HG03521 (cell line): ENCODE measurements around the gene GOLGA7B.

Source experiments
- ATAC-seq: cut with Tn5 transposase; IDR thresholded peaks from one replicate; pipeline ENCODE4 v1.9.1; 2021; ENCODE audit warnings: mild to moderate bottlenecking, moderate library complexity; ENCODE audit not compliant: unreplicated experiment

The GOLGA7B gene

DNA sequence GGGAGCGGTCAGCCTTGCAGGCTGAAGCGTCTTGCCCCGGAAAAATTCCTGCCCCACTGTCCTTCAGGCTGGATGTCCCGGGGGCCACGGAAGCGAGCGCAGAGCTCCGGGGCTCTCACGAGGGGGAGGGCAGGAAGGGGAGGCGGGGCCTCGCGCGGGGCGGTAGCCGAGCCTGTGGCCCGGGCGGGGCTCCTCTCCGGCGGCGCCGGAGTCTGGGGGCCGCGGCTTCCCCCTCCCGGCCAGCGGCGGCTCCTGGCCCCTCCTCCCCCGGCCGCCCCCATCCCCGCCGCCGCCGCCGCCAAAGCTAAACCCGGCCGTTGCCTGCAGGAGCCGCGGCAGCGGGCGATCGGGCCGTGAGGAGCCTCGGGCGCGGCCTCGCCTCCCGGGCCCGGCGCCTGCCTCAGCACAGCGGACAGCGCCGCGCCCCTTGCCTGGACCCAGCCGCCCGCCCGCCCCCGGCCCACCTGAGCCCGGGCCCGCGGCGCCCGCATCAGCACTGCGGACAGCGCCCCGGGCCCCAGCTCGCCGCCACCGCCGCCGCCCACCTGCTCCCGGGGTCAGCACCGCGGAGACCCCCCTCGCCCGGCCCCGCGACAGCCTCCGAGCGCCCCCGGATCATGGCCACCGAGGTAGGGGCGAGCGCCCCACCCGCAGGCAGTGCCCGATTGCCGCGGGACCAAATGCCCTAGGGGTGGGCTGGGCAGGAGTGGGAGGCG is at the start of gene GOLGA7B:
TSS of gene GOLGA7B (plus strand) at position 157 of the 716 bp plus-strand sequence. CDS start at position 618, 461 bp downstream.
- peak; percentile 71 for ATAC-seq

GRCh38 chr10:97800474-97800873 is 49.2 kb upstream of the GOLGA7B start:
- no peak for ATAC-seq

DNA sequence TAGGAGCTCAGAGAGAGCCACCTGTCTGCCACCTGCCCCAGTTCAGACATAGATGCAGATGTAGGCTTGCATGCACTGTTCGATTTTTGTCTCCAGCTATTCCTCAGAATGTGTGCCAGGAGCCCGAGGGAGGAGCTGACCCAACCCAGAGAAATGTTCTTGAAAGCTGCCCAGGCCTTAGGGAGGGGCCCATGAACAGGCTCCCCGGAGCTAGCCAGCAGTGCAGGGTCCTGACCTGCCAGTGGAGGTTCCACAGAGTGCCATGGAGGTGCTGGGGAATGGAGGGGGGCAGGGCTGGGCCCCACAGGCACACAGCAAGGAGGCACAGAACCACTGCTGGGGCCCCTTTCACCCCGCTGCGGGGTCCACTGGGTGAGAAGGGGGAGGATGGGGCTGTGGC is 48.2 kb upstream of the GOLGA7B start:
- no peak for ATAC-seq

GRCh38 chr10:97805096-97805884 is 44.4 kb upstream of the GOLGA7B start:
- no peak for ATAC-seq

DNA sequence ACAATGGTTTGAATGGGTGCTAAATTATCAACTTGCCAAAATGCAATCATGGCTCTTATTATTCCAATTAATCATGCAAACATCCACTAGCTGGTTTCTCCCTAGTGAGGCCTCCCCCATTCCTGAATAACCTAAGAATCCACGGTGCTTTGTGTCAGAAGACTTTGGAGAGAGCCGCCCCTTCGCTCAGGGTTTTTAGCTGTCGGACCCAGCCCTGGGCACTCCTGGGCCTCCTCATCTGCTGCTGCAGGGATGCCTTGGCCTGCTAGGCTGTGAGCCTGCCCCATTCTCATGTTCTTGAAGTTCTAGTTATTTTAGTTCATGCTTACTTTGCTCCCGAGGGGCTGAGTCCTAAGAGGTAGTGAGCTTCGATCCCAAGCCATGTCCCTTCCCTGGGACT is 43.7 kb upstream of the GOLGA7B start:
- no peak for ATAC-seq

- ATAC-seq, result no peak
These were observed 39.2 kb upstream of the GOLGA7B start for GRCh38 chr10:97810446-97810845.

- no peak for ATAC-seq
These were observed 37.7 kb upstream of the GOLGA7B start for GRCh38 chr10:97811958-97812357.

DNA sequence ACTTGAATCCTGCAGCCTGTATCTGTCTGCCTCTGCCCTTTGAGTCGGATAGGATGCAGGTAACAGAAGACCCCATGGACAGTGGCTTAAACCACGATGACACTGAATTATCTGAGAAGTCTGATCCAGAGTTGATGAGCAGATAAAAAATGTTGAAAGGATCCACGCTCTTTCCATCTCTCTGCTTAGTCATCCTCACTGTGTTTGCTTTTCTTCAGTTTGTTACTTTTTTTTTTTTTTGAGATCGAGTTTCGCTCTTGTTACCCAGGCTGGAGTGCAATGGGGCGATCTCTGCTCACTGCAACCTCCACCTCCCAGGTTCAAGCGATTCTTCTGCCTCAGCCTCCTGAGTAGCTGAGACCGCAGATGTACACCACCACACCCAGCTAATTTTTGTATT is 36.9 kb upstream of the GOLGA7B start:
- ATAC-seq, result no peak

DNA sequence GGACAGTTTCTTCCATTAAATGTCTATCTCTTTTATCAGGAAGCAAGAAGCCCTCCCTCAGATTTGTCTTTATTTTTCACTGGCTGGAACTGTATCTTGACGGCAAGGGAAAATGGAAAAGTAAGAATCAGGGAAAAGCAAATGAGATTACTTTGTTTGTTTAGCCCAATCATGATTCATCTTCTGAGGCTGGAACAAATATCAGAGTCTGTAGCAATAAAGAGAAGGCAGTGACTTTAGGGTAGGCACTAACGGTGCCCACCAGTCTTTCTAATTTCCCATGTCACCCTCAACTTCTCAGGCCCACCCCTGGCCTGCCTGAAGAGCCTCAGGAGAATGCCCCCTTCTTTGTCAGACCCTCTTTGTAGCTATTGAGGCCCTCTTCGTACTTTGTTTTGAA is 36.3 kb upstream of the GOLGA7B start:
- ATAC-seq, result no peak

DNA sequence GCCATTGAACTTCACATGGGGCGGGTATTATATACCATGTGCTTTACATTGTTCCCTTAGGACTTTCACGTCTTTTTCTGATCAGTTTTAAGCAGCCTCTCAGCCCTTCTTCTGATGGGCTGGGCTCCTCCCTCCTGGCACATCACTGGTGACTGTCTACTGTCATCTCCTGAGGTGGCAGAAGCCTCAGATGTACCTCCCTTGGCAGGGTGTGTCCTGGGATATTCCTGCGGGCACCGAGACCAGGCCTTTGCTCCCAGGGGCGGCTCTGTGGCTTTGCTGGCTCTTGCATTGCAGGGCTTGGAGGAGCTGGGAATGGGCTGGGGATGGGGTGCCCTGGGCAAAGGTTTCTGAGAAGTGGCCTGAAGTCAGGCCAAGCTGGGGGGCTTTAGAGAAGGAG is 34.6 kb upstream of the GOLGA7B start:
- no peak for ATAC-seq

GRCh38 chr10:97816609-97817008 is 33.0 kb upstream of the GOLGA7B start:
- no peak for ATAC-seq

DNA sequence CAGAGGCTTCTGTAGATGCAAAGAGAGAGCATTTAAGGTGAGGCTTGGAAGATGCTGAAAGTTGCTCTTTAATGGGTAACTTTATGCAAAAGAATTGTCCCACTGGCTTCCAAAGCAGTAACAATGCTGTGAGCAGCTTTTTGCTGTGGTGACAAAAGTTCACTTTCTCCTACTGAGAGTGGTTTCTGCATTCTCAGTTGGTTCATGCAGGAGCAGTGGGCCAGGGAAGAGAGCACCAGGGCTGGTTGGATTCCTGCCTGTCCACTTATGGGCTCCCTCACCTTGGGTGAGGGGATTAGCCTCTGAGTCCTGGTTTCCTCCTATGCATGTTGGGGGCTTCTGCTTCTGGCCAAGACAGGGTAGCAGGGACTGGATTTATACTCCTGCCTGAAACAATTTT is 31.1 kb upstream of the GOLGA7B start:
- ATAC-seq, result no peak

- no peak for ATAC-seq
These were observed 29.4 kb upstream of the GOLGA7B start for GRCh38 chr10:97820096-97820704.

GRCh38 chr10:97821308-97822038 is 28.2 kb upstream of the GOLGA7B start:
- no peak for ATAC-seq

- ATAC-seq, result no peak
These were observed 27.4 kb upstream of the GOLGA7B start for GRCh38 chr10:97822261-97822687.

DNA sequence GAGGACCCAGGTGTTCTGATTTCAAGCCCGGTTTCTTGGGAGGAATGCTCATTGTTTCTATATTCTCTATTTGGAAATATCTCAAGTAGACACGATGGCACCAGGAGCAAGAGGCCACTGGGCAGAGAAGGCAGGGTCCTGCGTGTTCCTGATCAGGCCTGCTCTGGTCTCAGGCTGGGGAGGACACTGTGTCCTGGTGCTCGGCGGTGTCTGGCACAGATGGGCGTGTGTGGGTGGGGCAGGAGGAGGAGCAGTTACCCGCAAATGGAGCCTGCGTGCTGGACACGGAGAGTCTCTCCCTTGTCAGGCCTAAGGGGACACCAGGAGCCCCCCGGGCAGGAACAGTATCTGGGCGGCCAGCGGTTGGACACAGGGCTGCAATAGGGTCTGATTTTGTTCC is 25.9 kb upstream of the GOLGA7B start:
- ATAC-seq, result no peak

- no peak for ATAC-seq
These were observed 24.5 kb upstream of the GOLGA7B start for GRCh38 chr10:97825020-97825760.

DNA sequence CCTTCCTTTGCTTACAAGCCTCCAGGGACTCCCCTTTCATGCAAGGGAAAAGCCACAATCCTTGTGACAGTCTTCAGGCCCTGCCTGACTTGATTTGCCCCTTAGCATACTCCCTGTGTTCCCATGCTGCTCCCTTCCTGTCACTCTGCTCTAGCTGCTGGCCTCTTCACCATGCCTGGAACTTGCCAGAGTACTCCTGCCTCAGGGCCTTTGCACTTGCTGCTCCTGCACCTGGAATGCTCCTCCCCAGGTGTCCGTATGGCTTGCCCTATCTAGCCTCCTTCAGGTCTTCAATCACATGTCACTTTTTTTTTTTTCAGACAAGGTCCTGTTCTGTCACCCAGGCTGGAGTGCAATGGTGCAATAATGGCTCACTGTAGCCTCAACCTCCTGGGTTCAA is 22.8 kb upstream of the GOLGA7B start:
- ATAC-seq, result no peak

DNA sequence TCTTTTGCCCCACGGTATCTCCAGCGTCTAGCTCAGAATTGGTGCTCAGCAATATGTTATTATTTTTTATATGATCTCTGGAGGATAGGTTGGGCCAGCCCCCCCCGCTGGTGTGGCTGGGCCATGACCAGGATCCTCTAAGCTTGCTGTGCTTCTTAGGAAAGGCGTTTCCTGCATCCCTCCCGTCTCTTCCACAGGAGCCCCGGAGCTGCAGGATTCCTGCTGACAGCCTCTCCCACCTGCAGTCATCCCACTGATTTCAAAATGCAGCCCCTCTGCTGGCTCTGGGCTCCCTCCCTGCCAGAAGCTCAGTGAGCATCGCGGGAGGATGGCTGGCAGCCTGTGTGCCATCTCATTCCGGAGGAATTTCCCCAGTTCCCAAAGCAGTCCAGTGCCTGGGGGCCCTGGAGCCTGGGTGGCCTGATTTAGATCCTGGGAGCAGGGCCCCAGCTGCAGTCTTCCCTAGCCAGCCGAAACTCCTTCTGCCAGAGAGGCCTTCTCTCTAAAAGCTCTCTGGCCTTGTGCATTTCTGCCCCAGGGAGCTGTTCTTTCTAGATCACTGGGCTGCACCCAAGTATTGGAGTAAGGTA is 21.8 kb upstream of the GOLGA7B start:
- ATAC-seq, result no peak

DNA sequence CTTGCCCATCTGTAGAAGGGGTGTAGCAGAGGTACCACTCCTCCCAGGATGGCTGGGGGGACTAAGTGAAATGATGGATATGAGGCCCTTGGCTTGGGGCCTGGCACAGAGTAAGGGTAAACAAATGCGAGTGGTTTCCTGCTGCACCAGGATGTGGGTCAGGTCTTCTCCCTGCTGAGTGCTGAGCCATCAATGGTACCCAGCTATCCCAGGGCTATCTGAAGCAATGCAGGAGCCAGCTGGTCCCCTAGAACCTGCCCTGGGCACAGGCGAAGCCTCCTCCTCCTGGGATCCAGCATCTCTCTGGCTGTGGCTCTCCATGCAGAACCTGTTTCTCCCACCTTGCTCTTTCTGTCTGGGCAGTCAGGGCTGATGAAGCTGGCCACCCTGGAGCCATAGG is 20.9 kb upstream of the GOLGA7B start:
- ATAC-seq, result no peak
